H9 (cell line): ENCODE results near the gene ATP6V1G2. TPM values are rescaled to one million over a fixed set of nuclear protein-coding genes. Genes with fewer than 3 reads are reported as not detected.

Source experiments
- DNase-seq: peaks from one replicate; pipeline ENCODE4 v3.0.0-alpha.2; 2017
- H2AFZ ChIP-seq: one replicate; pipeline ENCODE4 v1.6.1; 2013; ENCODE audit warnings: mild to moderate bottlenecking, low read length, control low read depth, moderate library complexity
- H2AK5ac ChIP-seq: 2 replicates; pipeline ENCODE4 v1.6.1; 2013; ENCODE audit warnings: low read length, control low read depth, mixed read lengths; ENCODE audit not compliant: insufficient read length
- H2BK120ac ChIP-seq: one replicate; pipeline ENCODE4 v1.6.1; 2013; ENCODE audit warnings: low read depth, mild to moderate bottlenecking, low read length, control low read depth, inconsistent platforms; ENCODE audit not compliant: poor library complexity, severe bottlenecking
- H2BK12ac ChIP-seq: 2 replicates; pipeline ENCODE4 v1.6.1; 2013; ENCODE audit warnings: low read length, control low read depth, mixed read lengths, low read depth; ENCODE audit not compliant: insufficient read length
- H2BK15ac ChIP-seq: 2 replicates; pipeline ENCODE4 v1.6.1; 2013; ENCODE audit warnings: low read depth, low read length, control low read depth
- H2BK20ac ChIP-seq: one replicate; pipeline ENCODE4 v1.6.1; 2013; ENCODE audit warnings: low read depth, mild to moderate bottlenecking, low read length, control low read depth, inconsistent platforms; ENCODE audit not compliant: poor library complexity, severe bottlenecking
- H2BK5ac ChIP-seq: 2 replicates; pipeline ENCODE4 v1.6.1; 2013; ENCODE audit warnings: low read length, control low read depth, mixed read lengths; ENCODE audit not compliant: insufficient read length
- H3K14ac ChIP-seq: 2 replicates; pipeline ENCODE4 v1.6.1; 2013; ENCODE audit warnings: low read length, control low read depth; ENCODE audit not compliant: insufficient read depth
- H3K18ac ChIP-seq: 2 replicates; pipeline ENCODE4 v1.6.1; 2013; ENCODE audit warnings: low read depth, mild to moderate bottlenecking, mixed read lengths, low read length, control low read depth; ENCODE audit not compliant: insufficient read length
- H3K23ac ChIP-seq: 2 replicates; pipeline ENCODE4 v1.6.1; 2013; ENCODE audit warnings: low read length, control low read depth, mixed read lengths, low read depth; ENCODE audit not compliant: insufficient read length
- H3K23me2 ChIP-seq: 2 replicates; pipeline ENCODE4 v1.6.1; 2013; ENCODE audit warnings: low read depth, mild to moderate bottlenecking, mixed read lengths, low read length, control low read depth; ENCODE audit not compliant: insufficient read length, poor library complexity, severe bottlenecking
- H3K27ac ChIP-seq: 2 replicates; pipeline ENCODE4 v1.5.1; 2013; ENCODE audit warnings: low read length, control low read depth, mixed read lengths, low read depth; ENCODE audit not compliant: insufficient read length
- H3K27me3 ChIP-seq: 2 replicates; pipeline ENCODE4 v1.6.1; 2013; ENCODE audit warnings: low read length, control low read depth, inconsistent platforms; ENCODE audit not compliant: insufficient read depth
- H3K4ac ChIP-seq: 2 replicates; pipeline ENCODE4 v1.6.1; 2013; ENCODE audit warnings: low read depth, mild to moderate bottlenecking, control low read depth, inconsistent platforms, low read length, moderate library complexity
- H3K4me1 ChIP-seq: 2 replicates; pipeline ENCODE4 v1.6.1; 2013; ENCODE audit warnings: low read length, control low read depth, inconsistent platforms; ENCODE audit not compliant: insufficient read depth
- H3K4me2 ChIP-seq: 2 replicates; pipeline ENCODE4 v1.6.1; 2013; ENCODE audit warnings: low read length, control low read depth, mixed read lengths; ENCODE audit not compliant: insufficient read length, insufficient read depth
- H3K56ac ChIP-seq: 2 replicates; pipeline ENCODE4 v1.6.1; 2013; ENCODE audit warnings: low read depth, mild to moderate bottlenecking, mixed read lengths, low read length, control low read depth; ENCODE audit not compliant: insufficient read length
- H3K79me1 ChIP-seq: 2 replicates; pipeline ENCODE4 v1.6.1; 2013; ENCODE audit warnings: low read depth, mild to moderate bottlenecking, moderate library complexity, low read length, control low read depth, inconsistent platforms; ENCODE audit not compliant: insufficient read depth, poor library complexity, severe bottlenecking
- H3K79me2 ChIP-seq: 2 replicates; pipeline ENCODE4 v1.6.1; 2013; ENCODE audit warnings: low read length, control low read depth, inconsistent platforms; ENCODE audit not compliant: insufficient read depth
- H3K9ac ChIP-seq: 2 replicates; pipeline ENCODE4 v1.6.1; 2013; ENCODE audit warnings: low read length, control low read depth, mixed read lengths; ENCODE audit not compliant: insufficient read length; ENCODE audit errors: extremely low read depth
- H3K9me3 ChIP-seq: one replicate; pipeline ENCODE4 v1.6.1; 2013; ENCODE audit warnings: low read depth, low read length, inconsistent platforms; ENCODE audit not compliant: control insufficient read depth
- H3T11ph ChIP-seq: one replicate; pipeline ENCODE4 v1.6.1; 2013; ENCODE audit warnings: mild to moderate bottlenecking, low read length, control low read depth, inconsistent platforms
- H4K20me1 ChIP-seq: one replicate; pipeline ENCODE4 v1.6.1; 2013; ENCODE audit not compliant: control insufficient read depth, insufficient read length, insufficient read depth
- H4K5ac ChIP-seq: 2 replicates; pipeline ENCODE4 v1.6.1; 2013; ENCODE audit warnings: low read depth, mild to moderate bottlenecking, mixed read lengths, low read length, control low read depth; ENCODE audit not compliant: insufficient read length
- H4K8ac ChIP-seq: replicated peaks from 2 replicates; pipeline ENCODE4 v1.6.1; 2013; ENCODE audit warnings: low read length, control low read depth, mixed read lengths, low read depth; ENCODE audit not compliant: insufficient read length
- H4K91ac ChIP-seq: 2 replicates; pipeline ENCODE4 v1.6.1; 2013; ENCODE audit warnings: low read depth, mild to moderate bottlenecking, moderate library complexity, mixed read lengths, low read length, control low read depth; ENCODE audit not compliant: insufficient read length
- H3K27ac Mint-ChIP-seq, 3 experiments: 2 replicates in 2 of 3; 3 replicates in 1 of 3; pipeline ENCODE4 v1.8.0; 2020 to 2021; ENCODE audit warnings: mixed read lengths in 3 of 3, mild to moderate bottlenecking in 1 of 3, moderate library complexity in 1 of 3
- H3K27me3 Mint-ChIP-seq: 2 replicates; pipeline ENCODE4 v1.8.0; 2021; ENCODE audit warnings: low read depth, mild to moderate bottlenecking, moderate library complexity, mixed read lengths
- H3K36me3 Mint-ChIP-seq, 3 experiments: 2 replicates in 2 of 3; 3 replicates in 1 of 3; pipeline ENCODE4 v1.8.0; 2020 to 2021; ENCODE audit warnings: low read depth in 3 of 3, mixed read lengths in 3 of 3; ENCODE audit not compliant: insufficient read depth in 1 of 3
- H3K4me1 Mint-ChIP-seq, 2 experiments: 2 replicates each; pipeline ENCODE4 v1.8.0; 2020; ENCODE audit warnings: mixed read lengths in 2 of 2
- H3K4me3 Mint-ChIP-seq, 2 experiments: 2 replicates in 1 of 2; 3 replicates in 1 of 2; pipeline ENCODE4 v1.8.0; 2020 to 2021; ENCODE audit warnings: mild to moderate bottlenecking in 2 of 2, mixed read lengths in 2 of 2, moderate library complexity in 1 of 2
- H3K9me3 Mint-ChIP-seq, 2 experiments: 2 replicates in 1 of 2; 3 replicates in 1 of 2; pipeline ENCODE4 v1.8.0; 2020; ENCODE audit warnings: mild to moderate bottlenecking in 2 of 2, mixed read lengths in 2 of 2, moderate library complexity in 1 of 2
- CTCF ChIP-seq: fragments of 200-600 bp; sonication (generic); conservative IDR thresholded peaks from 3 replicates; pipeline ENCODE4 v1.8.0; 2021; ENCODE audit warnings: antibody characterized with exemption, mild to moderate bottlenecking
- WGBS: extraction: QIAGEN DNeasy Blood & Tissue Kit; methylation state at CpG from one replicate; pipeline ENCODE4 v1.1.7; 2013; ENCODE audit warnings: missing lambda C conversion rate, low lambda C conversion rate, mixed read lengths; ENCODE audit not compliant: insufficient read length; ENCODE audit errors: extremely low coverage; 5-methylcytosine and 5-hydroxymethylcytosine counted together
- total RNA-seq: library from RNA; stranded (reverse); gene quantifications from 2 replicates; pipeline ENCODE4 v1.2.1, GENCODE V29; 2021

Gene ATP6V1G2
- total RNA-seq, 1 experiment from 2014 or later: 3.8 TPM

DNA sequence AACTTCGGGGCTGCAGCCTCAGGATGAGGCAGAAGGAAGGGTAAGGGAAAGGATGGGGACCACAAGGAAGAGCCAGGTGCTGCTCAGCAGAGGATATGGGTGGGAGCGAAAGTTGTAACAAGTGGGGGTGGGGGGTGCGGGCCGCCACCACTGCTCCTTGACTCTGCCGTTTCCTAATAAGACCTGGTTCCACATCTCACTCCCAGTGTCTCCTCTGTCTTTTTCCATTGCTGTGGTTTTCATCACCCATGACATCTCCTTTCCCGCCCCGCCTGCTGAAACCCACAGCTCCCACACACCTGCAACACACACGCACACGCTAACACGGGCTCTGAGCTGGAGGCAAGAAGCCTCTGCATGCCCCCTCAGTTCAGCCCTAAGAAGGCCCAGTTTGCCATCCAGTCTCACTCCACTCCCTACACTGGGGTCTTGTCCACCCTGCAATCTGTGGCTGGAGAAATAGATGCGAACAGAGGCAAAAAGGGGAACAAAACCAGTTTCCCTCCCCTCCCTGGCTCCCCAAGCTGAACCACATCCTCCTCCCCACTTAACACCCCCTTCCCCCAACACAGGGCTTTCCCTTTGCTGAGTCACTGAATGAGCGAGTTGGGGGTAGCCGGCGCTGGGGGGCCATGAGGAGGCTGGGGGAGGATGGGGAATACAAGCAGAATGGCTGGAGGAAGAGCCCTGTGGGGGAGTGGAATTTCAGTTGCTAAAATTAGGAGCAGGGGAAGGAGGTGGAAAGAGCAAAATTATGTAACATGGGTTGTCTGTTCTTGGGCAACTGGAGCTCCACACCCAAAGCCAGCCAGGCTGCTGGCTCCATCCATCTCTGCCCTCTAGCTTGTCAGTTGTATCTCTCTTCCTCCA lies 12.5 kb upstream of the ATP6V1G2 start:
- peaks cover 14 to 39% (median 26%) of the 10 kb centered on the region in 3 experiments; a peak in 6 of 7 replicates for H3K36me3 Mint-ChIP-seq
- Histone ChIP-seq H3K56ac (no peak overlapping the region), H3K79me1 (no peaks in the 10 kb centered on the region), H3T11ph (no peak overlapping the region), H2BK12ac (no peak overlapping the region), H3K27ac (no peak overlapping the region), H2BK20ac (no peak overlapping the region), H3K9ac (no peak overlapping the region), H3K4me1 (peaks cover 4% of the 10 kb centered on the region; the same call in 1 of the 2 replicates), H2BK120ac (no peak overlapping the region), H3K9me3 (no peaks in the 10 kb centered on the region), H2AFZ (no peak overlapping the region), H2BK5ac (no peak overlapping the region), H4K20me1 (no peaks in the 10 kb centered on the region), H4K5ac (no peak overlapping the region), H3K4me2 (no peak overlapping the region), H3K27me3 (no peaks in the 10 kb centered on the region), H3K79me2 (no peaks in the 10 kb centered on the region), H3K18ac (no peak overlapping the region), H2BK15ac (no peak overlapping the region), H3K4ac (no peak overlapping the region), H3K23ac (no peak overlapping the region), H3K23me2 (no peaks in the 10 kb centered on the region), H2AK5ac (no peak overlapping the region), H3K14ac (no peak overlapping the region), H4K91ac (no peak overlapping the region), H4K8ac (no peak overlapping the region)
- peaks cover 4 to 18% of the 10 kb centered on the region in 2 experiments; a peak in 3 of 4 replicates for H3K4me1 Mint-ChIP-seq
- peak overlapping the region in 1 of 3 experiments; percentile 8; a peak in 3 of 7 replicates for H3K27ac Mint-ChIP-seq
- H3K4me3 Mint-ChIP-seq: no peak overlapping the region; a peak in 1 of 5 replicates
- no peaks in the 10 kb centered on the region for H3K27me3 Mint-ChIP-seq
- no peaks in the 10 kb centered on the region for H3K9me3 Mint-ChIP-seq
- TF ChIP-seq CTCF: no peak
- no CpG with 5 or more reads among the region's 14 CpGs for WGBS
- no peak for DNase-seq
